GM12875 (cell line): ENCODE measurements around the gene LYL1.

Source experiments
- H3K4me3 ChIP-seq: one replicate; pipeline ENCODE4 v1.5.1; 2011; ENCODE audit warnings: low read depth, low read length, control low read depth
- CTCF ChIP-seq: IDR thresholded peaks from 2 replicates; pipeline ENCODE4 v1.5.1; 2011; ENCODE audit warnings: low read depth, mild to moderate bottlenecking, control low read depth, inconsistent platforms, low read length, moderate library complexity, borderline replicate concordance; ENCODE audit not compliant: insufficient read depth

Gene LYL1

DNA sequence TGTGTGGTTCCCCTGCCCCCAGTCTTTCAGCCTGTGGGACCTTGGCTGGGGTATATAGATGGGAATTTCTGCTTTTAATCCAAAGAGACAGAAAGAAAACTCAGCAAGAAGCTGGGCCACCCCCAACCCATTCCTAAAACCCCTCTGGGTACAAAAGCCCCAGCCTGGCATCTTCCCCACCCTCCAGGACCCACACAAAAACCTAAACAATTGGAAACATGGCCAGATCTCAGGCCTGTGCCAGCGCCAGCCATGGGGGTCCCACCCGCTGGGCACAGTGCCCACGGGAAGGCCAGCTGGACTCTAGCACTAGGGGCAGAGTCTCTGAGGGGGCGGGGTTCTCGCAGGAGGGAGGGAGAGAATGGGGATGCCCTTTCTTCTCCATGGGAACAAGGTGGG, 8.6 kb downstream of the LYL1 start:
- H3K4me3 ChIP-seq, result no peak overlapping the region

DNA sequence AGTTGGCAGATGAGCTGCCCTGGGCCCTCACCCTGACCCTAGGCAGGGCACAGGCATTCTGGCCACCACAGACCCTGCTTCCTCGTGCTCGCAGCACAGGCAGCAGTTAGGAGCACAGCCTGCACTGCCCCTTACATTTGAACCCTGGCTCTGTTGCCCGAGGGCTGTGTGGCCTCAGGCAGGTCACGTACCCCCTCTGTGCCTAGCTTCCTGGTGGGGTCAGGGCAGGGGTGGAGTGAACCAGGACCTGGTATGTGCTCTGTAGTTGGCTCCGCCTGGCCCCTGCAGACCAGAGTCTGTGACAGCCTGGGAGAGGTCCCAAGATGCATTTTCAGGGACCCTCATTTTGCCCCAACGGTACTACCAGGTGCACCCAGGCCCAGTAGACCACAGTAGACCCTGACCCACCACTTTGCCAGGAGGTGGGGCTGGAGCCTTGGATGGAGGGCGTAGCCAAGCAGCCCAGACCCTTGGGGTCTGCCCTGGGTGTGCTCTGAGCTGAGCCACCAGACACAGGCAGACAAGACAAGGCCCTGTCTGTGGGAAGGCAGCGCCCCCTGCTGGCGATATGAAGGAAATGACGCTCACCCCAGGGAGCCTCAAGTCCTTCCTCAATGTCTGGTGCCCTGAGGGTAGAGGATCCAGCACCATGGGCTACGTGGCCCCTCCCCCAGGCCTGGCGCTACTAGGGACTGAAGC, 9.1 kb downstream of the LYL1 start:
- H3K4me3 ChIP-seq, result no peak overlapping the region

More for the DNA sequence above, 8.6 kb downstream of the LYL1 start:
- no peak for TF ChIP-seq CTCF

DNA sequence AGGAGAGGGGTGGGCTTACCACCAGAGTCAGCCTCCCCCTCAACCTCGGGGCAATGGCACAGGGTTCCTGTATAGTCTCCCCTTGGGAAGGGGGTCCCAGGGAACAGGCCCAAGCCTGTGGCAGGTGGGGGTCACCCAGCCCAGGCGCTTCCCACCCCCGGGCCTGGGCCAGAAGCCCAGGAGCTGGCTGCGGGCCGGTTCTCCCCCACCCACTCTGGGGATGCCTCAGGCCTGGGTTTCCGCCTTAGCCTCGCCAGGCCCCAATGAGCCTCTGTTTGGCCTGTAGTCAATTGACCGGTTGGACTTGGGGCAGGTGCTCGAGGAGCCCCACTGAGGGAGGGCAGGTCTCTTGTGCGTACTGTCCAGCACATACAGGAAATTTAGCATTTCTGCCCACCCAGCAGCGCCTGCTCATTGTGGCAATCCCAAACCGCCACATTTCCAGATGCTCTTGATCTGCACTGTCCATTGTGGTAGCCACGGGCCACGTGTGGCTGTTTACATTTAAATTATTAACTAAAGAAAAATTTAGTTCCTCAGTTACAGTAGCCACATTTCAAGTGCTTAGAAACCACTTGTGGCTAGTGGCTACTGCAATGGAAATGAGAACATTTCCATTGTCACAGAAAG, 9.9 kb downstream of the LYL1 start:
- no peak overlapping the region for H3K4me3 ChIP-seq
- TF ChIP-seq CTCF, result no peak

More for the DNA sequence above, 9.1 kb downstream of the LYL1 start:
- TF ChIP-seq CTCF, result peak; percentile 92

- no peak overlapping the region for H3K4me3 ChIP-seq
- TF ChIP-seq CTCF, result no peak
Observed at GRCh38 chr19:13092158-13092543, 10.5 kb downstream of the LYL1 start.

DNA sequence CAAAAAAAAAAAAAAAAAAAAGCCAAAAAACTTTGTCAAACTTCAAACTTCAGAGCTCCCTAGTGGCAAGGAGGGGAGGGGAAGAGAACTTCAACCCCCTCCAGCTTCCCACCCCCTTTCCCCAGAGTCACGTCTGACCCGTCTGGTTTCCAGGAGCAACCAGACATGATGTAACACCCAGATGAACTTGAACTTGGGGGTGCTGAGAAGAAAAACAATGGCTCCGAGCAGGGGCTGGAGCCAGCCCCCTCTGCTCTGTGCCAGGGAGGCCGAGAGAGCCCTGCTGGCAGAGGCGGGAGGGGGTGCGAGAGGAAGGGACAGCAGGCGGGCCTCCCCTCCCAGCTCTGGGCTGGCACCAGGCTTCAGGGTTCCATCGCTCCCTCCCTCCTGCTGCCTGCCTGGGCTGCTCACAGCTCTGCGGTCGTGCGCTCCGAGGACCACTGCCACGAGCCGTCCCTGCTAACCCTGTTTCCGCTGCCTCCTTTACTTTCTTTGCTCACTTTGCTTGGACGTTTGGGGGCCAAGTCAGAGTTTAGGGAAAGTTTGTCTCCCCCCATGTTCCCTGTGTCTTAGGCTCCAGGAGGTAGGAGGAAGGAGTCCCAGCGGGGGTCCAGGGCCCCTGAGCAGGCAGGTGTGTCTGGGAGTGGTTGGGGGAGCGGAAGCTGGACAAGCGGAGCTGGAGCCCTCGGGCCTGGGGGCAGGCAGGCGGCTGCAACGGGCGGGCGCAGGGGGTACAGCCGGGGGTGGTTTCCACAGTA, 11.1 kb downstream of the LYL1 start:
- TF ChIP-seq CTCF, result no peak
- H3K4me3 ChIP-seq, result no peak overlapping the region

- no peak overlapping the region for H3K4me3 ChIP-seq
- no peak for TF ChIP-seq CTCF
Observed at GRCh38 chr19:13090511-13091231, 12.0 kb downstream of the LYL1 start.
